GM23338 (cell line): ENCODE measurements around the gene ESYT2. TPM values are rescaled to one million over a fixed set of nuclear protein-coding genes. Genes with fewer than 3 reads are reported as not detected.

Experiments used
- ATAC-seq: fragments of 200-7000 bp; cut with Tn5 transposase; 3 replicates; pipeline ENCODE4 v1.9.1; 2020
- DNase-seq: peaks from one replicate; pipeline ENCODE4 v3.0.0-alpha.2; 2015; ENCODE audit warnings: low spot score
- H2AFZ ChIP-seq: fragments of 200-600 bp; sonication (generic); 2 replicates; pipeline ENCODE4 v1.8.0; 2016; ENCODE audit warnings: antibody characterized with exemption, mild to moderate bottlenecking, moderate library complexity
- H3F3A ChIP-seq: fragments of 200-600 bp; sonication (generic); replicated peaks from 2 replicates; pipeline ENCODE4 v1.8.0; 2017; ENCODE audit warnings: antibody characterized with exemption, mixed run types, low read depth
- H3K27ac ChIP-seq: fragments of 200-600 bp; sonication (generic); 2 replicates; pipeline ENCODE4 v1.6.1; 2016; ENCODE audit warnings: low read depth
- H3K27me3 ChIP-seq: fragments of 200-600 bp; sonication (generic); 2 replicates; pipeline ENCODE4 v1.8.0; 2016; ENCODE audit warnings: mild to moderate bottlenecking, mixed run types, moderate library complexity; ENCODE audit not compliant: insufficient read depth
- H3K36me3 ChIP-seq: fragments of 200-600 bp; sonication (generic); 2 replicates; pipeline ENCODE4 v1.8.0; 2016; ENCODE audit warnings: mild to moderate bottlenecking; ENCODE audit not compliant: insufficient read depth
- H3K4me1 ChIP-seq: fragments of 200-600 bp; sonication (generic); 2 replicates; pipeline ENCODE4 v1.8.0; 2016; ENCODE audit warnings: mild to moderate bottlenecking, moderate library complexity; ENCODE audit not compliant: insufficient read depth
- H3K4me2 ChIP-seq: fragments of 200-600 bp; sonication (generic); 2 replicates; pipeline ENCODE4 v1.7.1; 2017; ENCODE audit warnings: mixed run types
- H3K4me3 ChIP-seq: fragments of 200-600 bp; sonication (generic); 2 replicates; pipeline ENCODE4 v1.6.1; 2016; ENCODE audit warnings: mixed run types
- H3K79me2 ChIP-seq: fragments of 200-600 bp; sonication (generic); replicated peaks from 2 replicates; pipeline ENCODE4 v1.8.0; 2017; ENCODE audit warnings: mild to moderate bottlenecking; ENCODE audit not compliant: insufficient read depth
- H3K9me2 ChIP-seq: fragments of 200-600 bp; sonication (generic); 2 replicates; pipeline ENCODE4 v1.8.0; 2017; ENCODE audit not compliant: insufficient read depth
- H4K20me1 ChIP-seq: fragments of 200-600 bp; sonication (generic); replicated peaks from 2 replicates; pipeline ENCODE4 v1.8.0; 2017; ENCODE audit warnings: mild to moderate bottlenecking; ENCODE audit not compliant: insufficient read depth
- H3K27ac Mint-ChIP-seq: 2 replicates; pipeline ENCODE4 v1.8.0; 2020; ENCODE audit warnings: inconsistent platforms, mild to moderate bottlenecking, moderate library complexity, mixed read lengths
- H3K27me3 Mint-ChIP-seq: 3 replicates; pipeline ENCODE4 v1.8.0; 2022; ENCODE audit warnings: low read depth, mild to moderate bottlenecking, moderate library complexity, mixed read lengths, inconsistent platforms; ENCODE audit not compliant: insufficient read depth, poor library complexity
- H3K36me3 Mint-ChIP-seq: 3 replicates; pipeline ENCODE4 v1.8.0; 2021; ENCODE audit warnings: low read depth, mild to moderate bottlenecking, inconsistent platforms, moderate library complexity, mixed read lengths
- H3K4me1 Mint-ChIP-seq: 3 replicates; pipeline ENCODE4 v1.8.0; 2020; ENCODE audit warnings: mild to moderate bottlenecking, inconsistent platforms, mixed read lengths
- H3K4me3 Mint-ChIP-seq: 3 replicates; pipeline ENCODE4 v1.8.0; 2021; ENCODE audit warnings: moderate library complexity, mild to moderate bottlenecking, inconsistent platforms, mixed read lengths
- H3K9me3 Mint-ChIP-seq: 3 replicates; pipeline ENCODE4 v1.8.0; 2020; ENCODE audit warnings: moderate library complexity, mild to moderate bottlenecking, inconsistent platforms, mixed read lengths
- CREB1 ChIP-seq: fragments of 250-450 bp; sonication (Bioruptor Pico); IDR thresholded peaks from 2 replicates; pipeline ENCODE4 v1.5.0; 2020; ENCODE audit warnings: low read depth, mild to moderate bottlenecking, moderate library complexity
- EZH2 ChIP-seq: fragments of 200-600 bp; sonication (generic); IDR thresholded peaks from one replicate; pipeline ENCODE4 v1.8.0; 2017; ENCODE audit warnings: antibody characterized with exemption, mild to moderate bottlenecking, low read depth; ENCODE audit not compliant: unreplicated experiment
- EZH2phosphoT487 ChIP-seq: fragments of 200-600 bp; sonication (generic); IDR thresholded peaks from one replicate; pipeline ENCODE4 v1.8.1; 2018; ENCODE audit warnings: antibody characterized with exemption; ENCODE audit not compliant: unreplicated experiment
- JUNB ChIP-seq: IDR thresholded peaks from one replicate; pipeline ENCODE4 v1.6.1; 2016; ENCODE audit warnings: antibody characterized with exemption; ENCODE audit not compliant: unreplicated experiment
- NANOG ChIP-seq: IDR thresholded peaks from 2 replicates; pipeline ENCODE4 v1.6.1; 2016; ENCODE audit warnings: antibody characterized with exemption, borderline replicate concordance
- STAT1 ChIP-seq: IDR thresholded peaks from one replicate; pipeline ENCODE4 v1.6.1; 2016; ENCODE audit warnings: antibody characterized with exemption; ENCODE audit not compliant: unreplicated experiment
- ZNF114 ChIP-seq: fragments of 250-450 bp; sonication (Bioruptor Pico); IDR thresholded peaks from 2 replicates; pipeline ENCODE4 v1.5.0; 2020; ENCODE audit warnings: mild to moderate bottlenecking, moderate library complexity
- polyA plus RNA-seq: library from polyadenylated mRNA; unstranded; fragments of >200 nt; fragmentation: Nextera tagmentation; extraction: Ambion mirVana; gene quantifications from 2 replicates; pipeline ENCODE4 v1.2.1, GENCODE V29; 2016
- total RNA-seq: library from RNA; depleted of rRNA; stranded (reverse); fragments of >200 nt; shearing (Covaris generic); gene quantifications from 2 replicates; pipeline ENCODE4 v1.2.3, GENCODE V29; 2014
- TF ChIP-seq, protein P1 (sequence below): IDR thresholded peaks from one replicate; pipeline ENCODE4 v1.6.1; 2018; ENCODE audit warnings: antibody characterized with exemption; ENCODE audit not compliant: unreplicated experiment
- TF ChIP-seq, protein P2 (sequence below), 2 experiments: fragments of 200-600 bp in 1 of 2; sonication (generic) in 1 of 2; conservative IDR thresholded peaks; 2 replicates each; pipeline versions ENCODE4 v1.5.1 to v1.6.1; 2016 to 2017; ENCODE audit warnings: antibody characterized with exemption in 2 of 2, low read depth in 2 of 2, mild to moderate bottlenecking in 2 of 2, moderate library complexity in 1 of 2
- TF ChIP-seq, protein P3 (sequence below): fragments of 250-450 bp; sonication (Bioruptor Pico); IDR thresholded peaks from 2 replicates; pipeline ENCODE4 v1.5.0; 2020; ENCODE audit warnings: mild to moderate bottlenecking, moderate library complexity

ESYT2 gene
- total and polyA plus RNA-seq, 2 experiments from 2014 or later: 9.6 to 52.7 TPM

DNA sequence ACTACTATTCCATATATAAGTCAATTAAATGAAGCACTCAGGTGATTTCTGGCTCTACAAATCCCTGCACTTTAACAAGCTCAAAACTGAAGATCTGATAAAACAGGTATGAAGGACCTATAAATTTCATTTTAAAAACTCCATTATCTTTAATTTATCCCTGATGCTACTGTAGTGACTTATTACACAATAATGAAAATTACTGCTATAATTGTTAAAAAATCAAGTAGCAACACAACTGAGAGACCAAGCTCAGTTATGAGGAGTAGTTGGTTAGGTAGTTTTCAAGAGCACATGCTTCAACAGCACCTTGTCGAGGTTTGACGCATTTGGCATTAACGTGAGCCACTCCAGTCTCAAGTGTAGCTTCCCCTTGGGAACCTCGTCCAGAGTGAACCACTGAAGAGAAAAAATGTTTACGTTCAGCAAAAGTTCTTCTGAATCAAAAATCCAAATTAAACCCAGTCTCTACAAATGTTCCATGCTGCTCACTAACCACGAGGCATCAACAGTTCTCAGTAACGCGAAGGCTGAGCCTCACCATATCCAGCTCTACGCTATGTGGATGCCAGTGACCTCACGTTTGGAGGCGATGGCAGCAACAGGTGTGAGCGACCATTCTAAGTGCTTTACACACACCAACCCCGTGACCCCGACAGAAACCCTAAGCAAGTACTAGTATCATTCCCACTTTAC lies 69.4 kb downstream of the ESYT2 start:
- Histone ChIP-seq H3K9me2 (no peaks in the 10 kb centered on the region), H3F3A (no peaks in the 10 kb centered on the region), H3K27ac (no peak overlapping the region), H3K36me3 (peaks cover 8% of the 10 kb centered on the region; the same call in 1 of the 2 replicates), H2AFZ (no peak overlapping the region), H3K4me3 (no peak overlapping the region), H3K4me1 (no peaks in the 10 kb centered on the region), H3K79me2 (no peaks in the 10 kb centered on the region), H3K4me2 (no peak overlapping the region), H3K27me3 (no peaks in the 10 kb centered on the region), H4K20me1 (no peaks in the 10 kb centered on the region)
- TF ChIP-seq EZH2 (no peak), NANOG (no peak), ZNF114 (CRISPR knock-in tag) (no peak), EZH2phosphoT487 (no peak), JUNB (no peak)
- TF ChIP-seq, protein P1, sequence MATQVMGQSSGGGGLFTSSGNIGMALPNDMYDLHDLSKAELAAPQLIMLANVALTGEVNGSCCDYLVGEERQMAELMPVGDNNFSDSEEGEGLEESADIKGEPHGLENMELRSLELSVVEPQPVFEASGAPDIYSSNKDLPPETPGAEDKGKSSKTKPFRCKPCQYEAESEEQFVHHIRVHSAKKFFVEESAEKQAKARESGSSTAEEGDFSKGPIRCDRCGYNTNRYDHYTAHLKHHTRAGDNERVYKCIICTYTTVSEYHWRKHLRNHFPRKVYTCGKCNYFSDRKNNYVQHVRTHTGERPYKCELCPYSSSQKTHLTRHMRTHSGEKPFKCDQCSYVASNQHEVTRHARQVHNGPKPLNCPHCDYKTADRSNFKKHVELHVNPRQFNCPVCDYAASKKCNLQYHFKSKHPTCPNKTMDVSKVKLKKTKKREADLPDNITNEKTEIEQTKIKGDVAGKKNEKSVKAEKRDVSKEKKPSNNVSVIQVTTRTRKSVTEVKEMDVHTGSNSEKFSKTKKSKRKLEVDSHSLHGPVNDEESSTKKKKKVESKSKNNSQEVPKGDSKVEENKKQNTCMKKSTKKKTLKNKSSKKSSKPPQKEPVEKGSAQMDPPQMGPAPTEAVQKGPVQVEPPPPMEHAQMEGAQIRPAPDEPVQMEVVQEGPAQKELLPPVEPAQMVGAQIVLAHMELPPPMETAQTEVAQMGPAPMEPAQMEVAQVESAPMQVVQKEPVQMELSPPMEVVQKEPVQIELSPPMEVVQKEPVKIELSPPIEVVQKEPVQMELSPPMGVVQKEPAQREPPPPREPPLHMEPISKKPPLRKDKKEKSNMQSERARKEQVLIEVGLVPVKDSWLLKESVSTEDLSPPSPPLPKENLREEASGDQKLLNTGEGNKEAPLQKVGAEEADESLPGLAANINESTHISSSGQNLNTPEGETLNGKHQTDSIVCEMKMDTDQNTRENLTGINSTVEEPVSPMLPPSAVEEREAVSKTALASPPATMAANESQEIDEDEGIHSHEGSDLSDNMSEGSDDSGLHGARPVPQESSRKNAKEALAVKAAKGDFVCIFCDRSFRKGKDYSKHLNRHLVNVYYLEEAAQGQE: no peak
- H3K4me1 Mint-ChIP-seq: no peaks in the 10 kb centered on the region
- H3K27ac Mint-ChIP-seq: no peak overlapping the region
- no peak overlapping the region for H3K4me3 Mint-ChIP-seq
- no peaks in the 10 kb centered on the region for H3K27me3 Mint-ChIP-seq
- H3K36me3 Mint-ChIP-seq: peaks cover 43% of the 10 kb centered on the region
- ATAC-seq (no peak), DNase-seq (no peak)
- H3K9me3 Mint-ChIP-seq: no peaks in the 10 kb centered on the region

DNA sequence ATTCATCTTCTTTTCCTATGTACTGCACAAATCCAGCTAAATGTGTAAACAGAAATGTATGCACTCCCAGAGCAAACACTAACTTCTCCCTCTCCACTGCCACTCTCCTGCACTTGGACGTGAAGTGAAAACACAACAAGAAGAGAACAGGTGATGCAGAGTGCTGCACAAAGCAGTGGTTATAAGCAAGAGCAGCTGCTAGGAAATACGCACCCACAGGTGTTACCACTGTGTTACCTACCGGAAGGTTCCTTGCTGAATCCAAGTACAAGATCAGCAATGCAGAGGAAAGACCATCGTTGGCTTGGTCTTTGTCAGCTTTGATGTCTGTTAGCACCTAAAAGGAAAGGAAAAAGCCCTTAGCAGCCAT lies 70.1 kb downstream of the ESYT2 start:
- Histone ChIP-seq H3F3A (no peaks in the 10 kb centered on the region), H3K27me3 (no peaks in the 10 kb centered on the region), H3K4me1 (no peaks in the 10 kb centered on the region), H3K4me2 (no peak overlapping the region), H3K79me2 (no peaks in the 10 kb centered on the region), H3K36me3 (peaks cover 8% of the 10 kb centered on the region; the same call in 1 of the 2 replicates), H3K4me3 (no peak overlapping the region), H3K9me2 (no peaks in the 10 kb centered on the region), H2AFZ (no peak overlapping the region), H3K27ac (no peak overlapping the region), H4K20me1 (no peaks in the 10 kb centered on the region)
- DNase-seq (no peak), ATAC-seq (no peak)
- Mint-ChIP-seq H3K4me3 (no peak overlapping the region), H3K4me1 (no peaks in the 10 kb centered on the region), H3K27me3 (no peaks in the 10 kb centered on the region), H3K9me3 (no peaks in the 10 kb centered on the region), H3K27ac (no peak overlapping the region), H3K36me3 (peaks cover 46% of the 10 kb centered on the region)
- TF ChIP-seq, protein P2, sequence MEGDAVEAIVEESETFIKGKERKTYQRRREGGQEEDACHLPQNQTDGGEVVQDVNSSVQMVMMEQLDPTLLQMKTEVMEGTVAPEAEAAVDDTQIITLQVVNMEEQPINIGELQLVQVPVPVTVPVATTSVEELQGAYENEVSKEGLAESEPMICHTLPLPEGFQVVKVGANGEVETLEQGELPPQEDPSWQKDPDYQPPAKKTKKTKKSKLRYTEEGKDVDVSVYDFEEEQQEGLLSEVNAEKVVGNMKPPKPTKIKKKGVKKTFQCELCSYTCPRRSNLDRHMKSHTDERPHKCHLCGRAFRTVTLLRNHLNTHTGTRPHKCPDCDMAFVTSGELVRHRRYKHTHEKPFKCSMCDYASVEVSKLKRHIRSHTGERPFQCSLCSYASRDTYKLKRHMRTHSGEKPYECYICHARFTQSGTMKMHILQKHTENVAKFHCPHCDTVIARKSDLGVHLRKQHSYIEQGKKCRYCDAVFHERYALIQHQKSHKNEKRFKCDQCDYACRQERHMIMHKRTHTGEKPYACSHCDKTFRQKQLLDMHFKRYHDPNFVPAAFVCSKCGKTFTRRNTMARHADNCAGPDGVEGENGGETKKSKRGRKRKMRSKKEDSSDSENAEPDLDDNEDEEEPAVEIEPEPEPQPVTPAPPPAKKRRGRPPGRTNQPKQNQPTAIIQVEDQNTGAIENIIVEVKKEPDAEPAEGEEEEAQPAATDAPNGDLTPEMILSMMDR (conservative IDR thresholded peaks at IDR 0.05; ENCODE audit: low read depth in 2 of 2): no peak
- no peak for TF ChIP-seq JUNB
- TF ChIP-seq EZH2: no peak
- TF ChIP-seq STAT1: no peak
- TF ChIP-seq ZNF114 (CRISPR knock-in tag): no peak
- TF ChIP-seq, protein P3, sequence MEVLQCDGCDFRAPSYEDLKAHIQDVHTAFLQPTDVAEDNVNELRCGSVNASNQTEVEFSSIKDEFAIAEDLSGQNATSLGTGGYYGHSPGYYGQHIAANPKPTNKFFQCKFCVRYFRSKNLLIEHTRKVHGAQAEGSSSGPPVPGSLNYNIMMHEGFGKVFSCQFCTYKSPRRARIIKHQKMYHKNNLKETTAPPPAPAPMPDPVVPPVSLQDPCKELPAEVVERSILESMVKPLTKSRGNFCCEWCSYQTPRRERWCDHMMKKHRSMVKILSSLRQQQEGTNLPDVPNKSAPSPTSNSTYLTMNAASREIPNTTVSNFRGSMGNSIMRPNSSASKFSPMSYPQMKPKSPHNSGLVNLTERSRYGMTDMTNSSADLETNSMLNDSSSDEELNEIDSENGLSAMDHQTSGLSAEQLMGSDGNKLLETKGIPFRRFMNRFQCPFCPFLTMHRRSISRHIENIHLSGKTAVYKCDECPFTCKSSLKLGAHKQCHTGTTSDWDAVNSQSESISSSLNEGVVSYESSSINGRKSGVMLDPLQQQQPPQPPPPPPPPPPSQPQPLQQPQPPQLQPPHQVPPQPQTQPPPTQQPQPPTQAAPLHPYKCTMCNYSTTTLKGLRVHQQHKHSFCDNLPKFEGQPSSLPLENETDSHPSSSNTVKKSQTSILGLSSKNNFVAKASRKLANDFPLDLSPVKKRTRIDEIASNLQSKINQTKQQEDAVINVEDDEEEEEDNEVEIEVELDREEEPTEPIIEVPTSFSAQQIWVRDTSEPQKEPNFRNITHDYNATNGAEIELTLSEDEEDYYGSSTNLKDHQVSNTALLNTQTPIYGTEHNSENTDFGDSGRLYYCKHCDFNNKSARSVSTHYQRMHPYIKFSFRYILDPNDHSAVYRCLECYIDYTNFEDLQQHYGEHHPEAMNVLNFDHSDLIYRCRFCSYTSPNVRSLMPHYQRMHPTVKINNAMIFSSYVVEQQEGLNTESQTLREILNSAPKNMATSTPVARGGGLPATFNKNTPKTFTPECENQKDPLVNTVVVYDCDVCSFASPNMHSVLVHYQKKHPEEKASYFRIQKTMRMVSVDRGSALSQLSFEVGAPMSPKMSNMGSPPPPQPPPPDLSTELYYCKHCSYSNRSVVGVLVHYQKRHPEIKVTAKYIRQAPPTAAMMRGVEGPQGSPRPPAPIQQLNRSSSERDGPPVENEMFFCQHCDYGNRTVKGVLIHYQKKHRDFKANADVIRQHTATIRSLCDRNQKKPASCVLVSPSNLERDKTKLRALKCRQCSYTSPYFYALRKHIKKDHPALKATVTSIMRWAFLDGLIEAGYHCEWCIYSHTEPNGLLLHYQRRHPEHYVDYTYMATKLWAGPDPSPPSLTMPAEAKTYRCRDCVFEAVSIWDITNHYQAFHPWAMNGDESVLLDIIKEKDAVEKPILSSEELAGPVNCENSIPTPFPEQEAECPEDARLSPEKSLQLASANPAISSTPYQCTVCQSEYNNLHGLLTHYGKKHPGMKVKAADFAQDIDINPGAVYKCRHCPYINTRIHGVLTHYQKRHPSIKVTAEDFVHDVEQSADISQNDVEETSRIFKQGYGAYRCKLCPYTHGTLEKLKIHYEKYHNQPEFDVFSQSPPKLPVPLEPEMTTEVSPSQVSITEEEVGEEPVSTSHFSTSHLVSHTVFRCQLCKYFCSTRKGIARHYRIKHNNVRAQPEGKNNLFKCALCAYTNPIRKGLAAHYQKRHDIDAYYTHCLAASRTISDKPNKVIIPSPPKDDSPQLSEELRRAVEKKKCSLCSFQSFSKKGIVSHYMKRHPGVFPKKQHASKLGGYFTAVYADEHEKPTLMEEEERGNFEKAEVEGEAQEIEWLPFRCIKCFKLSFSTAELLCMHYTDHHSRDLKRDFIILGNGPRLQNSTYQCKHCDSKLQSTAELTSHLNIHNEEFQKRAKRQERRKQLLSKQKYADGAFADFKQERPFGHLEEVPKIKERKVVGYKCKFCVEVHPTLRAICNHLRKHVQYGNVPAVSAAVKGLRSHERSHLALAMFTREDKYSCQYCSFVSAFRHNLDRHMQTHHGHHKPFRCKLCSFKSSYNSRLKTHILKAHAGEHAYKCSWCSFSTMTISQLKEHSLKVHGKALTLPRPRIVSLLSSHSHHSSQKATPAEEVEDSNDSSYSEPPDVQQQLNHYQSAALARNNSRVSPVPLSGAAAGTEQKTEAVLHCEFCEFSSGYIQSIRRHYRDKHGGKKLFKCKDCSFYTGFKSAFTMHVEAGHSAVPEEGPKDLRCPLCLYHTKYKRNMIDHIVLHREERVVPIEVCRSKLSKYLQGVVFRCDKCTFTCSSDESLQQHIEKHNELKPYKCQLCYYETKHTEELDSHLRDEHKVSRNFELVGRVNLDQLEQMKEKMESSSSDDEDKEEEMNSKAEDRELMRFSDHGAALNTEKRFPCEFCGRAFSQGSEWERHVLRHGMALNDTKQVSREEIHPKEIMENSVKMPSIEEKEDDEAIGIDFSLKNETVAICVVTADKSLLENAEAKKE (CRISPR knock-in tag): no peak
- TF ChIP-seq CREB1: no peak
